SK-N-SH treated with all-trans-retinoic acid at 6 μM for 48 hours (cell line): ENCODE measurements around the gene GUK1.

Source experiments
- ATAC-seq: fragments of 200-7000 bp; cut with Tn5 transposase; 3 replicates; pipeline ENCODE4 v1.9.1; 2020; ENCODE audit warnings: mild to moderate bottlenecking, moderate library complexity
- ARNTL ChIP-seq: fragments of 450-650 bp; formaldehyde crosslinking; IDR thresholded peaks from 2 replicates; pipeline ENCODE4 v1.5.0; 2020; ENCODE audit warnings: low read depth, mild to moderate bottlenecking, moderate library complexity, borderline replicate concordance
- BACH2 ChIP-seq: fragments of 250-450 bp; sonication (Bioruptor Pico); IDR thresholded peaks from 2 replicates; pipeline ENCODE4 v1.9.0; 2021; ENCODE audit warnings: mild to moderate bottlenecking, borderline replicate concordance
- CSRNP3 ChIP-seq: fragments of 250-450 bp; sonication (Bioruptor Pico); IDR thresholded peaks from 2 replicates; pipeline ENCODE4 v1.5.1; 2021; ENCODE audit warnings: mild to moderate bottlenecking, moderate library complexity
- ESRRG ChIP-seq: fragments of 250-450 bp; sonication (Bioruptor Pico); IDR thresholded peaks from 2 replicates; pipeline ENCODE4 v1.6.1; 2021; ENCODE audit warnings: mild to moderate bottlenecking
- GLIS3 ChIP-seq: fragments of 250-450 bp; sonication (Bioruptor Pico); IDR thresholded peaks from 2 replicates; pipeline ENCODE4 v1.5.0; 2020; ENCODE audit warnings: mild to moderate bottlenecking, moderate library complexity
- ISL1 ChIP-seq: fragments of 250-450 bp; sonication (Bioruptor Pico); IDR thresholded peaks from 2 replicates; pipeline ENCODE4 v2.1.2; 2022; ENCODE audit warnings: mild to moderate bottlenecking, moderate library complexity
- OSR1 ChIP-seq: fragments of 250-450 bp; sonication (Bioruptor Pico); IDR thresholded peaks from 2 replicates; pipeline ENCODE4 v1.8.0; 2022; ENCODE audit warnings: moderate library complexity, mild to moderate bottlenecking, inconsistent platforms
- POU6F1 ChIP-seq: fragments of 250-450 bp; sonication (Bioruptor Pico); IDR thresholded peaks from 2 replicates; pipeline ENCODE4 v1.8.0; 2021; ENCODE audit warnings: low read depth, mild to moderate bottlenecking, moderate library complexity, borderline replicate concordance
- SNAI2 ChIP-seq: fragments of 250-450 bp; sonication (Bioruptor Pico); IDR thresholded peaks from 2 replicates; pipeline ENCODE4 v1.5.0; 2020; ENCODE audit warnings: mild to moderate bottlenecking, moderate library complexity
- TCF4 ChIP-seq: fragments of 250-450 bp; sonication (Bioruptor Pico); IDR thresholded peaks from 2 replicates; pipeline ENCODE4 v1.8.0; 2021; ENCODE audit warnings: mild to moderate bottlenecking, moderate library complexity, borderline replicate concordance
- TOX ChIP-seq: fragments of 250-450 bp; sonication (Bioruptor Pico); IDR thresholded peaks from 2 replicates; pipeline ENCODE4 v1.8.0; 2021; ENCODE audit warnings: mild to moderate bottlenecking, moderate library complexity, borderline replicate concordance
- ZC3H10 ChIP-seq: fragments of 250-450 bp; sonication (Bioruptor Pico); IDR thresholded peaks from 2 replicates; pipeline ENCODE4 v1.5.1; 2021; ENCODE audit warnings: mild to moderate bottlenecking, moderate library complexity
- ZFP3 ChIP-seq: fragments of 250-450 bp; sonication (Bioruptor Pico); IDR thresholded peaks from 2 replicates; pipeline ENCODE4 v1.5.0; 2020; ENCODE audit warnings: mild to moderate bottlenecking, moderate library complexity
- ZFP30 ChIP-seq: fragments of 450-650 bp; formaldehyde crosslinking; IDR thresholded peaks from 2 replicates; pipeline ENCODE4 v1.5.0; 2022; ENCODE audit warnings: mild to moderate bottlenecking, moderate library complexity
- ZNF565 ChIP-seq: fragments of 450-650 bp; formaldehyde crosslinking; conservative IDR thresholded peaks from 2 replicates; pipeline ENCODE4 v1.5.0; 2020; ENCODE audit warnings: low read depth, mild to moderate bottlenecking, moderate library complexity
- ZNF70 ChIP-seq: fragments of 450-650 bp; formaldehyde crosslinking; IDR thresholded peaks from 2 replicates; pipeline ENCODE4 v1.5.0; 2020; ENCODE audit warnings: mild to moderate bottlenecking, moderate library complexity
- ZNF8 ChIP-seq: fragments of 450-650 bp; formaldehyde crosslinking; IDR thresholded peaks from 2 replicates; pipeline ENCODE4 v1.5.0; 2020; ENCODE audit warnings: mild to moderate bottlenecking, moderate library complexity
- TF ChIP-seq, protein P1 (sequence below): fragments of 250-450 bp; sonication (Bioruptor Pico); IDR thresholded peaks from 2 replicates; pipeline ENCODE4 v1.8.0; 2020; ENCODE audit warnings: mild to moderate bottlenecking, moderate library complexity, borderline replicate concordance
- TF ChIP-seq, protein P2 (sequence below): fragments of 250-450 bp; sonication (Bioruptor Pico); IDR thresholded peaks from 2 replicates; pipeline ENCODE4 v1.5.0; 2020; ENCODE audit warnings: mild to moderate bottlenecking, moderate library complexity

GUK1 gene

GRCh38 chr1:228171221-228171891 lies 31.3 kb downstream of the GUK1 start:
- TF ChIP-seq BACH2 (CRISPR knock-in tag) (no peak), ZNF8 (CRISPR knock-in tag) (no peak), SNAI2 (CRISPR knock-in tag) (no peak), ZFP3 (CRISPR knock-in tag) (no peak), OSR1 (no peak), ZNF70 (CRISPR knock-in tag) (no peak), ZFP30 (CRISPR knock-in tag) (no peak), ZC3H10 (CRISPR knock-in tag) (no peak), TCF4 (CRISPR knock-in tag) (no peak), ARNTL (CRISPR knock-in tag) (no peak), ESRRG (CRISPR knock-in tag) (no peak), ISL1 (CRISPR knock-in tag) (no peak), ZNF565 (CRISPR knock-in tag) (no peak)
- TF ChIP-seq, protein P1, sequence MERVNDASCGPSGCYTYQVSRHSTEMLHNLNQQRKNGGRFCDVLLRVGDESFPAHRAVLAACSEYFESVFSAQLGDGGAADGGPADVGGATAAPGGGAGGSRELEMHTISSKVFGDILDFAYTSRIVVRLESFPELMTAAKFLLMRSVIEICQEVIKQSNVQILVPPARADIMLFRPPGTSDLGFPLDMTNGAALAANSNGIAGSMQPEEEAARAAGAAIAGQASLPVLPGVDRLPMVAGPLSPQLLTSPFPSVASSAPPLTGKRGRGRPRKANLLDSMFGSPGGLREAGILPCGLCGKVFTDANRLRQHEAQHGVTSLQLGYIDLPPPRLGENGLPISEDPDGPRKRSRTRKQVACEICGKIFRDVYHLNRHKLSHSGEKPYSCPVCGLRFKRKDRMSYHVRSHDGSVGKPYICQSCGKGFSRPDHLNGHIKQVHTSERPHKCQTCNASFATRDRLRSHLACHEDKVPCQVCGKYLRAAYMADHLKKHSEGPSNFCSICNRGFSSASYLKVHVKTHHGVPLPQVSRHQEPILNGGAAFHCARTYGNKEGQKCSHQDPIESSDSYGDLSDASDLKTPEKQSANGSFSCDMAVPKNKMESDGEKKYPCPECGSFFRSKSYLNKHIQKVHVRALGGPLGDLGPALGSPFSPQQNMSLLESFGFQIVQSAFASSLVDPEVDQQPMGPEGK (CRISPR knock-in tag): no peak
- no peak for ATAC-seq

GRCh38 chr1:228172591-228173527 lies 32.8 kb downstream of the GUK1 start:
- TF ChIP-seq TCF4 (CRISPR knock-in tag) (no peak), BACH2 (CRISPR knock-in tag) (no peak), ARNTL (CRISPR knock-in tag) (no peak), CSRNP3 (CRISPR knock-in tag) (no peak), POU6F1 (CRISPR knock-in tag) (no peak), ZFP30 (CRISPR knock-in tag) (no peak), SNAI2 (CRISPR knock-in tag) (no peak), TOX (CRISPR knock-in tag) (no peak), ISL1 (CRISPR knock-in tag) (no peak), ZNF70 (CRISPR knock-in tag) (no peak), GLIS3 (CRISPR knock-in tag) (no peak)
- TF ChIP-seq, protein P2, sequence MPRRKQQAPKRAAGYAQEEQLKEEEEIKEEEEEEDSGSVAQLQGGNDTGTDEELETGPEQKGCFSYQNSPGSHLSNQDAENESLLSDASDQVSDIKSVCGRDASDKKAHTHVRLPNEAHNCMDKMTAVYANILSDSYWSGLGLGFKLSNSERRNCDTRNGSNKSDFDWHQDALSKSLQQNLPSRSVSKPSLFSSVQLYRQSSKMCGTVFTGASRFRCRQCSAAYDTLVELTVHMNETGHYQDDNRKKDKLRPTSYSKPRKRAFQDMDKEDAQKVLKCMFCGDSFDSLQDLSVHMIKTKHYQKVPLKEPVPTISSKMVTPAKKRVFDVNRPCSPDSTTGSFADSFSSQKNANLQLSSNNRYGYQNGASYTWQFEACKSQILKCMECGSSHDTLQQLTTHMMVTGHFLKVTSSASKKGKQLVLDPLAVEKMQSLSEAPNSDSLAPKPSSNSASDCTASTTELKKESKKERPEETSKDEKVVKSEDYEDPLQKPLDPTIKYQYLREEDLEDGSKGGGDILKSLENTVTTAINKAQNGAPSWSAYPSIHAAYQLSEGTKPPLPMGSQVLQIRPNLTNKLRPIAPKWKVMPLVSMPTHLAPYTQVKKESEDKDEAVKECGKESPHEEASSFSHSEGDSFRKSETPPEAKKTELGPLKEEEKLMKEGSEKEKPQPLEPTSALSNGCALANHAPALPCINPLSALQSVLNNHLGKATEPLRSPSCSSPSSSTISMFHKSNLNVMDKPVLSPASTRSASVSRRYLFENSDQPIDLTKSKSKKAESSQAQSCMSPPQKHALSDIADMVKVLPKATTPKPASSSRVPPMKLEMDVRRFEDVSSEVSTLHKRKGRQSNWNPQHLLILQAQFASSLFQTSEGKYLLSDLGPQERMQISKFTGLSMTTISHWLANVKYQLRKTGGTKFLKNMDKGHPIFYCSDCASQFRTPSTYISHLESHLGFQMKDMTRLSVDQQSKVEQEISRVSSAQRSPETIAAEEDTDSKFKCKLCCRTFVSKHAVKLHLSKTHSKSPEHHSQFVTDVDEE (CRISPR knock-in tag): no peak
- no peak for ATAC-seq

DNA sequence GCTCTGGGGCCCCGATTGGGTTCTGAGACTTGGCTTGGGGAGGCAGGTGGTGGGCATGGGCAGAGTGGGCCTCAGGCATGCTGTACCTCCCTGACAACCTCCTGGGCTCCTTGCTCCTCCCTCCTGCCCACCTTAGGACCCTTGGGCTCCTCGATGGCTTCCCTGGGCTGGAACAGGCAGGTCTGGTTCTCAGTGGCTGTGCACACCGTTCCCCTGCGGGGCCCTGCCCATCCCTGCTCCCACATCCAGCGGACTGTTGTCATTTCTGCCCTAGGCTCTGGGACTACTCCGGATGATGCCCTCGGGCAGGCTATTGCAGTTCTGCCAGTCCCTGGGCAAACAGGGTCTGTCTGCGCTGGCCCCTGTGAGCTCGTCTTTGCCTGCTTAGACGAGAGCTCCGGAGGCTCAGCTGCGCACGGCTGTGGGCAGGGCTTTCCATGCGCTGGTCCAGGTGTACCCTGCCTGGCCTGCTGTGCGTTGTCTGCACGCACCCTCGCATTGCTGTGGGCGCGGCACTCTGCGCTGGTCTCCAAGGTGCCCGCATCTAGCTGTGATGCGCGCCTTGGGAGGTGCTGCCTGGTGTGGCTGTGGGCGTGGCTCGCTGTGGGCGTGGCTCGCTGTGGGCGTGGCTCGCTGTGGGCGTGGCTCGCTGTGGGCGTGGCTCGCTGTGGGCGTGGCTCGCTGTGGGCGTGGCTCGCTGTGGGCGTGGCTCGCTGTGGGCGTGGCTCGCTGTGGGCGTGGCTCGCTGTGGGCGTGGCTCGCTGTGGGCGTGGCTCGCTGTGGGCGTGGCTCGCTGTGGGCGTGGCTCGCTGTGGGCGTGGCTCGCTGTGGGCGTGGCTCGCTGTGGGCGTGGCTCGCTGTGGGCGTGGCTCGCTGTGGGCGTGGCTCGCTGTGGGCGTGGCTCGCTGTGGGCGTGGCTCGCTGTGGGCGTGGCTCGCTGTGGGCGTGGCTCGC lies 33.7 kb downstream of the GUK1 start:
- peak; percentile 33 for ATAC-seq
